ENCODE results near the gene NRF1. TPM values are rescaled to one million over a fixed set of nuclear protein-coding genes. Genes with fewer than 3 reads are reported as not detected.

Gene NRF1
- total RNA-seq, 1 experiment from 2014 or later, result 25.9 TPM

- Histone ChIP-seq H3K9me2 (ENCODE audit: insufficient read depth) (no peaks in the 10 kb centered on the region), H3K4me1 (ENCODE audit: control insufficient read depth in 1 of 2, insufficient read depth in 2 of 2, low read length in 2 of 2) (no peaks in the 10 kb centered on the region), H3K27ac (ENCODE audit: low read depth, low read length) (no peak overlapping the region), H3K9ac (ENCODE audit: low read length) (no peak overlapping the region), H3K27me3 (ENCODE audit: insufficient read depth, low read length) (no peaks in the 10 kb centered on the region), H3K4me2 (ENCODE audit: low read length) (no peak overlapping the region), H3K9me3 (ENCODE audit: control insufficient read depth in 1 of 2, insufficient read depth in 1 of 2, low read depth in 1 of 2, low read length in 2 of 2) (no peaks in the 10 kb centered on the region), H4K20me1 (ENCODE audit: insufficient read depth) (no peaks in the 10 kb centered on the region), H3K36me3 (ENCODE audit: control insufficient read depth in 1 of 2, insufficient read depth in 2 of 2, low read length in 2 of 2) (no peaks in the 10 kb centered on the region; a peak in 1 of 4 replicates), H2AFZ (ENCODE audit: low read depth, low read length, poor library complexity, severe bottlenecking) (no peak overlapping the region), H3K79me2 (ENCODE audit: insufficient read depth, low read length) (no peaks in the 10 kb centered on the region), H3K4me3 (replicated peaks in 1 of 2; ENCODE audit: low read depth in 1 of 2, low read length in 2 of 2) (no peak overlapping the region)
- DNase-seq (ENCODE audit: low read depth, low spot score) (no peak), ATAC-seq (no peak)
- BruUV-seq (replicated peaks), result no TSS peak
- POLR2A ChIA-PET, result no interaction called here
- TF ChIP-seq POLR2AphosphoS5 (IDR thresholded peaks at IDR 0.05; ENCODE audit: low read depth, low read length), result no peak
- no peak for TF ChIP-seq SIN3A (IDR thresholded peaks at IDR 0.05; ENCODE audit: low read depth)
- no peak for TF ChIP-seq SP1 (IDR thresholded peaks at IDR 0.05; ENCODE audit: low read depth)
- TF ChIP-seq ZNF274 (IDR thresholded peaks at IDR 0.05; ENCODE audit: low read depth, low read length), result no peak
- TF ChIP-seq, protein P1, sequence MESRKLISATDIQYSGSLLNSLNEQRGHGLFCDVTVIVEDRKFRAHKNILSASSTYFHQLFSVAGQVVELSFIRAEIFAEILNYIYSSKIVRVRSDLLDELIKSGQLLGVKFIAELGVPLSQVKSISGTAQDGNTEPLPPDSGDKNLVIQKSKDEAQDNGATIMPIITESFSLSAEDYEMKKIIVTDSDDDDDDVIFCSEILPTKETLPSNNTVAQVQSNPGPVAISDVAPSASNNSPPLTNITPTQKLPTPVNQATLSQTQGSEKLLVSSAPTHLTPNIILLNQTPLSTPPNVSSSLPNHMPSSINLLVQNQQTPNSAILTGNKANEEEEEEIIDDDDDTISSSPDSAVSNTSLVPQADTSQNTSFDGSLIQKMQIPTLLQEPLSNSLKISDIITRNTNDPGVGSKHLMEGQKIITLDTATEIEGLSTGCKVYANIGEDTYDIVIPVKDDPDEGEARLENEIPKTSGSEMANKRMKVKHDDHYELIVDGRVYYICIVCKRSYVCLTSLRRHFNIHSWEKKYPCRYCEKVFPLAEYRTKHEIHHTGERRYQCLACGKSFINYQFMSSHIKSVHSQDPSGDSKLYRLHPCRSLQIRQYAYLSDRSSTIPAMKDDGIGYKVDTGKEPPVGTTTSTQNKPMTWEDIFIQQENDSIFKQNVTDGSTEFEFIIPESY (IDR thresholded peaks at IDR 0.05; ENCODE audit: extremely low read depth, insufficient replicate concordance, low read length), result no peak
- no peak for TF ChIP-seq POLR2A (IDR thresholded peaks at IDR 0.05; ENCODE audit: borderline replicate concordance, extremely low read depth, insufficient read depth, insufficient read length)
- no peak for TF ChIP-seq REST (IDR thresholded peaks at IDR 0.05; ENCODE audit: low read depth)
- TF ChIP-seq ELF1 (IDR thresholded peaks at IDR 0.05; ENCODE audit: borderline replicate concordance, low read depth), result no peak
- no peak for TF ChIP-seq MAX (IDR thresholded peaks at IDR 0.05)
- TF ChIP-seq JUND (IDR thresholded peaks at IDR 0.05), result no peak
- no peak for TF ChIP-seq EZH2phosphoT487 (IDR thresholded peaks at IDR 0.05; ENCODE audit: borderline replicate concordance)
- TF ChIP-seq EZH2 (IDR thresholded peaks at IDR 0.05), result no peak
- TF ChIP-seq SRF (IDR thresholded peaks at IDR 0.05; ENCODE audit: low read depth), result no peak
- no peak for TF ChIP-seq RAD21 (IDR thresholded peaks at IDR 0.05; ENCODE audit: low read depth)
- TF ChIP-seq, protein P2, sequence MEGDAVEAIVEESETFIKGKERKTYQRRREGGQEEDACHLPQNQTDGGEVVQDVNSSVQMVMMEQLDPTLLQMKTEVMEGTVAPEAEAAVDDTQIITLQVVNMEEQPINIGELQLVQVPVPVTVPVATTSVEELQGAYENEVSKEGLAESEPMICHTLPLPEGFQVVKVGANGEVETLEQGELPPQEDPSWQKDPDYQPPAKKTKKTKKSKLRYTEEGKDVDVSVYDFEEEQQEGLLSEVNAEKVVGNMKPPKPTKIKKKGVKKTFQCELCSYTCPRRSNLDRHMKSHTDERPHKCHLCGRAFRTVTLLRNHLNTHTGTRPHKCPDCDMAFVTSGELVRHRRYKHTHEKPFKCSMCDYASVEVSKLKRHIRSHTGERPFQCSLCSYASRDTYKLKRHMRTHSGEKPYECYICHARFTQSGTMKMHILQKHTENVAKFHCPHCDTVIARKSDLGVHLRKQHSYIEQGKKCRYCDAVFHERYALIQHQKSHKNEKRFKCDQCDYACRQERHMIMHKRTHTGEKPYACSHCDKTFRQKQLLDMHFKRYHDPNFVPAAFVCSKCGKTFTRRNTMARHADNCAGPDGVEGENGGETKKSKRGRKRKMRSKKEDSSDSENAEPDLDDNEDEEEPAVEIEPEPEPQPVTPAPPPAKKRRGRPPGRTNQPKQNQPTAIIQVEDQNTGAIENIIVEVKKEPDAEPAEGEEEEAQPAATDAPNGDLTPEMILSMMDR (IDR thresholded peaks at IDR 0.05 in 2 of 3, conservative IDR thresholded peaks at IDR 0.05 in 1 of 3; ENCODE audit: borderline replicate concordance in 1 of 3, insufficient read depth in 1 of 3, low read depth in 2 of 3, low read length in 2 of 3), result no peak
- no peak for TF ChIP-seq ZFX (IDR thresholded peaks at IDR 0.05)
- no peak for TF ChIP-seq YY1 (IDR thresholded peaks at IDR 0.05; ENCODE audit: extremely low read depth, insufficient replicate concordance, low read depth, low read length)
- intact Hi-C loops (cut with micrococcal nuclease), result no loop called here
- CTCF ChIA-PET, result no interaction called here
- RAD21 ChIA-PET (ENCODE audit: low non-redundant PET in 1 of 2, low total read pairs in 2 of 2, uncharacterized antibody in 2 of 2, unreplicated experiment in 2 of 2), result no interaction called here
Measured at GRCh38 chr7:129751916-129752315, 140.4 kb downstream of the NRF1 start.
